HG02870 (cell line): ENCODE data around the gene PTPRR.

Experiments used
- ATAC-seq: cut with Tn5 transposase; IDR thresholded peaks from one replicate; pipeline ENCODE4 v1.9.1; 2021; ENCODE audit warnings: mild to moderate bottlenecking, moderate library complexity; ENCODE audit not compliant: unreplicated experiment

Gene PTPRR

DNA sequence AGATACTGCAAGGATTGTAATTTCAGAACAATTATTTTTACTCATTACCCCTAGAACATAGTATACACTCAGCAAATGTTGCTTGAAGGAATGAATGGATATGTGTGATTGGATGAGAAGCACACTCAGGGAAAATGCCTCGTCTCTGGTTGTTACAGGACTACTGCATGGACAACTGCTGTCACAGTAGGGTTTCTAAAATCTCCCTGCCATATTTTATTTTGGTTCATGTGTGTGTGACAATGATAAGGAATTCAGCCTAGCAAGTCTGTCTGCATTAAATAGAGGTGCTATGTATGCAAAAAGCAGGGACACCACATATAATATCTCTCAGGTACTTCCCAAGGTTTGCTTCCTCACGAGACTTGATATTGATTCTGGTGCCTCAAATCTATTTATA is 1.4 kb downstream of the PTPRR start:
- no peak for ATAC-seq

- no peak for ATAC-seq
Observed at GRCh38 chr12:70918321-70918720, 2.2 kb downstream of the PTPRR start.

DNA sequence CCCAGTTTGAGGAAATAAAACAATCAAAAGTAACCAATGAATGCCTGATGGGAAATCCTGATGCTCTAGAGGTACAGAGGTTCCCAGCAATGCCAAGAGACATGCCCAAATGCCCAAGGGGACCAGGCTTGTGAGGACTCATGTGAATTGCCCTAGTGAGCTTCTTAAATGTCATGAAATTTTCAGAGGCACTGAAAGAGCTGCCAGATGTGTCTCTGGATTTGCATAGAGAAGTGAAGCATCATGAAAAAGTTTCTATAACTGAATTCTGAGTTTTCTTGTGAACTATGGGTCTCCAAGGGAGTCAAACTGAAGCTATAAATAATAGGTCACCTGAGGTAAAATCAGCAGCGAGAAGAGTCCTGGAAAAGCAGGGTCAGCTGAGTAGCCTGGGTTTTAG is 9.9 kb downstream of the PTPRR start:
- ATAC-seq = no peak

DNA sequence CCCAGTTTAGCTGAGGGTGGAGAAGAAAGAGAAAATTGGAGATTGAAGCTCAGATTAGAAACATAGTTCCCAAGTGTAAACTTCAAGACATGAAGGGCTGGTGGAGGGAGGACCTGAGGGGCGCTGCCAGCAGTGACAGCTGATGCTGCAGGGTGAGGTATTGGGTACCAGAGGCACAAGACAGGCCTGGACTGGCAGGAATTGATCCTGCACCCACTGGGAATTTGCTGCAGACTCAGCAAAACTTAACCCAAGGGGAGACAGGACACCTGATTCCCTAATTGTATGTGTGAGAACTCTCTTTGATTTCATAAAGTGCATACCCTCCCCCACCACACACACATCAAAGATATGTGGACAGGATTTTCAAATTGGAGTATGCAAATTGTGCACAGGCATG is 11.6 kb downstream of the PTPRR start:
- no peak for ATAC-seq

- ATAC-seq = no peak
Observed at GRCh38 chr12:70907412-70907811, 13.1 kb downstream of the PTPRR start.

- ATAC-seq = no peak
Observed at GRCh38 chr12:70895956-70896355, 24.6 kb downstream of the PTPRR start.

- no peak for ATAC-seq
Observed at GRCh38 chr12:70892593-70892992, 27.9 kb downstream of the PTPRR start.

- no peak for ATAC-seq
Observed at GRCh38 chr12:70890895-70891832, 29.4 kb downstream of the PTPRR start.

- ATAC-seq = no peak
Observed at GRCh38 chr12:70885956-70886355, 34.6 kb downstream of the PTPRR start.

- ATAC-seq = no peak
Observed at GRCh38 chr12:70883855-70884254, 36.7 kb downstream of the PTPRR start.

DNA sequence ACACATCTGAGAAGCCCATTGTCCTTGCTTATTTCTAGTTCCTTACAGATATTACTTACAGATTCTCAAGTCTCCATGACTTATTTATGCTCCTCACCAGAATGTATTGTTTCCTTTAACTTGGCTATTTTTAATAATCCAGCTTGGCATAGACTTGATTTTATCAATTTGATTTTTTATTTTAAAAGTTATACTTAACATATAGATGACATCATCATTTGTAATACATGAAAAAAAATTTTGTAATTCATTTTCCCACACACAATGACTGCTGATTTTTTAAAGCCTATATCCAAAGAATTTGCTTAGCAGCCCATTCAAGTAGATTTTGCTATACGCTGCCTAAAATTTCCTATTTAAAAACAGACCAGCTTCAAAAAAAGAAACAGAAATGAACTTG is 39.8 kb downstream of the PTPRR start:
- ATAC-seq = no peak

- no peak for ATAC-seq
Observed at GRCh38 chr12:70876952-70877351, 43.6 kb downstream of the PTPRR start.

DNA sequence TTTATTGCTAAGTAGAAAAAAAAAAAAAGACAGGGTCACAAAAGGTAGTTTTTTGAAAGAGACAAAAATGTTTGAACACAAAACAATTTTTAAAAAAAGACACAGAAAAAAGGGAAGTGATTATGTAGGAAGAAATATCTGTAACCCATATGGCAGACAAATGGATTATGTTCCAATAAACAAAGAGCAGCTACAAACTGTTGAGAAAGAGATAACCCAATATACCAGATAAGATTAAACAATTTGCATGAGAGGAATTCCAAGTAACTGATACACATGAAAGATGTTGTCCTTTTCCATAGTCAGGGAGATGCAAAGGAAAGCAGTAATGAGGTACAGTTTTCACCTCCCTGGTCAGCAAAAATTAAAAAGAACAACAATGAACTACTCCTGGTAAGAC is 44.9 kb downstream of the PTPRR start:
- no peak for ATAC-seq

DNA sequence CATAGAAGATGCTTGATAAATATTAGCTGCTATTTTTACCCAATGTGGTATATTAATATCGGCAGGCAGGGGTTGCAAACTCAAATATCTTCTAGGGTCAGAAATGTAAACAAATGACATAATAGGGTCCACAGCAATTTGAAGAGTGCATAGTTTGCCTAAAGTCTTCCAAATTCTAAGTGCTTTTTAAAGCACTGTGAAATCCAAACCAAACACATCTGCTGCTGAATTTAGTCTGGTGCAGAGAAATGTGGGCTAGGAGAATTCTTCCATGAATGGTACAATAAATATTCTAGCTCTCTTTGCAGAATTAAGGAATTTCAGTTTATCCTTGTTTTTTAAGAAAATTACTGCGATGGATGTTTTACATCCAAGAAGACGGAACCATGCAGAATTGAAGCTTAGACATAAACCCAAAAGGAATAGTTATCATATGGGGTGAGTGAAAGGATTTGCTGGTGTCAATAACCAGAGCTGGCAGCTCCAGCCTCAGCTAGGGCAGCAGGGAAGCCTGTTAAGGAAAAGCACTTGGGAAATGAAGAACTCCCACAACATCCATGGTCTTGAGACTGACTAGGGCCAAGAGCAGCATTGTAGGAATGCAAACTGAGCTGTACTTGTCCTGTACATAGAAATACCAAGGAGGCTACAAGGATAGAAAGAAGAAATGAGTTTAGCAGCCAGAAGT is 65.5 kb downstream of the PTPRR start:
- ATAC-seq = no peak

DNA sequence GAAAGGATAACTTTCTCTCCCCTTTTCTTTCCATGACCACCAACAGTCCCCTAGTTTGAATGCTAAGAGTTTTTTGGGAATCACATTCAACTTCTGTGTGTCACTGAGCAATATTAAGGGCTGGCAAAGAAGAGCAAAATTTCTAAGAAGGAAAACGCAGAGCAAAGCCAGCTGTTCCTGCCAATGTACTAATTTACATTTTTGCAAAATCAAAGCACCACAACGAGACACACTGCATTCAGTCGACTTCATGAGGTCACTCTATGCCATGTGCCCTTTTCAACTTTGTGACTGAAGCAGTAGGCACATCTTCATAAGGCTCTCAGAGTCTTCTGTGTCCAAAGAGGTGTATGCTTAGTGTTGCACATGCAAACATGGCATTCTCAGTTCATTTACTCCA is 66.4 kb downstream of the PTPRR start:
- ATAC-seq = no peak

- no peak for ATAC-seq
Observed at GRCh38 chr12:70853326-70853725, 67.2 kb downstream of the PTPRR start.

GRCh38 chr12:70852416-70853150 is 68.0 kb downstream of the PTPRR start:
- ATAC-seq = no peak

GRCh38 chr12:70849265-70849960 is 71.1 kb downstream of the PTPRR start:
- no peak for ATAC-seq

DNA sequence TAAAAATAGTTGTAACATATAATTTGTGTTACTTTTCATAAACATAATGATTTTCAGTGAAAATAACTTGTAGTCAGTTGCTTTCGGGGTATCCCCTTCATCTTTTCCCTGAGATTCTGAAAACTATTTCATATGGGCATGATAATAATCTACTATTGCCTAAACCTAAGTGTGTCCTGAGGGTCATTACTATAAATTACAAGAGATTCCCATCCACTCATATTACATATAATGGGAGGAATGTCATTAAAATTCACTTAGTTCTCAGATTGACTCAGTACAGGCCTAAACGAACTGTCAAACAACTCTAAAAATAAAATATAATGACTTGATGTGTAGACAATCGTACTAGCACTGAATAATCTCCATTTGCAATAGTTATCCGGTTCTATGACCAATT is 72.7 kb downstream of the PTPRR start:
- ATAC-seq = no peak

DNA sequence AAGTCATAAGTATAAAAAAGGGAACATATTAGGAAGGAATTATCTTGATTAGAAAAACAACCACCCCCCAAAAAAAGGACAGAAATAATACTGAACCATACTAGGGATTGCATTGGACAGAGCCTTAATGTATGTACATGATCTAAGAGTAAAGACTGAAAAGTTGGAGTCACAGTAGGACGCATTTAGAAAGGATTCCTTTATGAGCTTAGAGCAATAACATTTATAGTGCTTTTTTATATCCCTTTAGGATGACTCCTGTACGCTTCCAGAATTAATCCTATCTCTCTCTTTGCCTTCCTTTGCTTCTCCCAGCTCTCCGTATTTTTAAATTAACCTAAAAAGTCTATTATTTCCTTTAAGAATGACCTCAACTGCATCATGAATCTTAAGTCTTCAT is 75.3 kb downstream of the PTPRR start:
- no peak for ATAC-seq

GRCh38 chr12:70843363-70843762 is 77.2 kb downstream of the PTPRR start:
- no peak for ATAC-seq
